ENCODE data around the gene CCER1. TPM values are rescaled to one million over a fixed set of nuclear protein-coding genes. Genes with fewer than 3 reads are reported as not detected.

The CCER1 gene
- total and polyA plus RNA-seq, 2 experiments from 2014 or later, result not detected

GRCh38 chr12:90922145-90922627 is 32.8 kb downstream of the CCER1 start:
- in situ Hi-C loops (cut with MboI), result no loop called here
- H3K9ac ChIP-seq, result no peak overlapping the region
- H3K27me3 ChIP-seq (replicated peaks; ENCODE audit: insufficient read depth), result no peaks in the 10 kb centered on the region
- no peaks in the 10 kb centered on the region for H3K79me2 ChIP-seq (ENCODE audit: insufficient read depth)
- no peak overlapping the region for H2AFZ ChIP-seq
- H3K27ac ChIP-seq, result no peak overlapping the region
- H4K20me1 ChIP-seq (ENCODE audit: insufficient read depth), result no peaks in the 10 kb centered on the region
- H3K36me3 ChIP-seq (ENCODE audit: low read depth), result no peaks in the 10 kb centered on the region
- H3K4me1 ChIP-seq (ENCODE audit: insufficient read depth), result peaks cover 12% of the 10 kb centered on the region
- TF ChIP-seq EZH2phosphoT487 (IDR thresholded peaks at IDR 0.05; ENCODE audit: insufficient read depth, low read depth) (no peak), EZH2 (IDR thresholded peaks at IDR 0.05; ENCODE audit: insufficient read depth, poor library complexity, severe bottlenecking) (no peak)
- no peaks in the 10 kb centered on the region for H3K9me3 ChIP-seq (ENCODE audit: low read depth)
- DNase-seq, result peak; percentile 65
- H3K9me2 ChIP-seq (ENCODE audit: insufficient read depth), result no peaks in the 10 kb centered on the region
- H3K4me2 ChIP-seq (ENCODE audit: unreplicated experiment), result peak overlapping the region; percentile 24
- H3K4me3 ChIP-seq, result no peak overlapping the region
- peaks cover 6% of the 10 kb centered on the region; the same call in 1 of the 2 replicates for H3F3A ChIP-seq (ENCODE audit: insufficient read depth)

GRCh38 chr12:90921536-90921935 is 33.4 kb downstream of the CCER1 start:
- Histone ChIP-seq H3K9ac (no peak overlapping the region), H3K79me2 (ENCODE audit: insufficient read depth) (no peaks in the 10 kb centered on the region), H3K4me2 (ENCODE audit: unreplicated experiment) (peak overlapping the region; percentile 24), H3K27ac (no peak overlapping the region), H3K4me3 (no peak overlapping the region), H3K9me3 (ENCODE audit: low read depth) (no peaks in the 10 kb centered on the region), H3K36me3 (ENCODE audit: low read depth) (no peaks in the 10 kb centered on the region), H3F3A (ENCODE audit: insufficient read depth) (peaks cover 6% of the 10 kb centered on the region; the same call in 1 of the 2 replicates), H2AFZ (no peak overlapping the region), H3K27me3 (replicated peaks; ENCODE audit: insufficient read depth) (no peaks in the 10 kb centered on the region), H4K20me1 (ENCODE audit: insufficient read depth) (no peaks in the 10 kb centered on the region), H3K9me2 (ENCODE audit: insufficient read depth) (no peaks in the 10 kb centered on the region), H3K4me1 (ENCODE audit: insufficient read depth) (peaks cover 12% of the 10 kb centered on the region)
- in situ Hi-C loops (cut with MboI), result no loop called here
- WGBS, 2 experiments (ENCODE audit: low coverage in 1 of 2, low lambda C conversion rate in 2 of 2, missing lambda C conversion rate in 2 of 2), result 93 to 100% methylated on average over 1 of the region's 1 CpG
- TF ChIP-seq EZH2 (IDR thresholded peaks at IDR 0.05; ENCODE audit: insufficient read depth, poor library complexity, severe bottlenecking) (no peak), EZH2phosphoT487 (IDR thresholded peaks at IDR 0.05; ENCODE audit: insufficient read depth, low read depth) (no peak)
- DNase-seq, result no peak

GRCh38 chr12:90920222-90920621 is 34.8 kb downstream of the CCER1 start:
- H3K27ac ChIP-seq, result no peak overlapping the region
- H3K27me3 ChIP-seq (replicated peaks; ENCODE audit: insufficient read depth), result no peaks in the 10 kb centered on the region
- peaks cover 12% of the 10 kb centered on the region for H3K4me1 ChIP-seq (ENCODE audit: insufficient read depth)
- no peaks in the 10 kb centered on the region for H3K79me2 ChIP-seq (ENCODE audit: insufficient read depth)
- no peak for TF ChIP-seq EZH2 (IDR thresholded peaks at IDR 0.05; ENCODE audit: insufficient read depth, poor library complexity, severe bottlenecking)
- no peaks in the 10 kb centered on the region for H4K20me1 ChIP-seq (ENCODE audit: insufficient read depth)
- no peak for DNase-seq
- H3K9me2 ChIP-seq (ENCODE audit: insufficient read depth), result no peaks in the 10 kb centered on the region
- H3K4me2 ChIP-seq (ENCODE audit: unreplicated experiment), result no peak overlapping the region
- in situ Hi-C loops (cut with MboI), result no loop called here
- H2AFZ ChIP-seq, result no peak overlapping the region
- no peaks in the 10 kb centered on the region for H3K36me3 ChIP-seq (ENCODE audit: low read depth)
- no peak overlapping the region for H3K9ac ChIP-seq
- H3K4me3 ChIP-seq, result no peak overlapping the region
- no peaks in the 10 kb centered on the region for H3K9me3 ChIP-seq (ENCODE audit: low read depth)
- peaks cover 6% of the 10 kb centered on the region; the same call in 1 of the 2 replicates for H3F3A ChIP-seq (ENCODE audit: insufficient read depth)
- WGBS, 2 experiments (ENCODE audit: low coverage in 1 of 2, low lambda C conversion rate in 2 of 2, missing lambda C conversion rate in 2 of 2), result 92 to 100% methylated on average over 1 of the region's 1 CpG

GRCh38 chr12:90917431-90917830 is 37.5 kb downstream of the CCER1 start:
- Histone ChIP-seq H2AFZ (no peak overlapping the region), H3K9ac (no peak overlapping the region), H3K4me1 (ENCODE audit: insufficient read depth) (peaks cover 9% of the 10 kb centered on the region), H3K36me3 (ENCODE audit: low read depth) (no peaks in the 10 kb centered on the region), H4K20me1 (ENCODE audit: insufficient read depth) (no peaks in the 10 kb centered on the region), H3K27me3 (replicated peaks; ENCODE audit: insufficient read depth) (no peaks in the 10 kb centered on the region), H3F3A (ENCODE audit: insufficient read depth) (peaks cover 6% of the 10 kb centered on the region; the same call in 1 of the 2 replicates), H3K4me2 (ENCODE audit: unreplicated experiment) (no peak overlapping the region), H3K27ac (no peak overlapping the region), H3K9me2 (ENCODE audit: insufficient read depth) (no peaks in the 10 kb centered on the region), H3K9me3 (ENCODE audit: low read depth) (no peaks in the 10 kb centered on the region), H3K4me3 (no peak overlapping the region), H3K79me2 (ENCODE audit: insufficient read depth) (no peaks in the 10 kb centered on the region)
- no peak for DNase-seq
- 9 to 18% methylated on average over 2 of the region's 2 CpGs for WGBS, 2 experiments (ENCODE audit: low coverage in 1 of 2, low lambda C conversion rate in 2 of 2, missing lambda C conversion rate in 2 of 2)
- TF ChIP-seq EZH2phosphoT487 (IDR thresholded peaks at IDR 0.05; ENCODE audit: insufficient read depth, low read depth) (no peak), EZH2 (IDR thresholded peaks at IDR 0.05; ENCODE audit: insufficient read depth, poor library complexity, severe bottlenecking) (no peak)
- in situ Hi-C loops (cut with MboI), result no loop called here

GRCh38 chr12:90916516-90916915 is 38.5 kb downstream of the CCER1 start:
- Histone ChIP-seq H3K4me2 (ENCODE audit: unreplicated experiment) (no peak overlapping the region), H3K79me2 (ENCODE audit: insufficient read depth) (no peaks in the 10 kb centered on the region), H3K9ac (no peak overlapping the region), H3K27ac (no peak overlapping the region), H3K9me2 (ENCODE audit: insufficient read depth) (no peaks in the 10 kb centered on the region), H3K27me3 (replicated peaks; ENCODE audit: insufficient read depth) (no peaks in the 10 kb centered on the region), H2AFZ (no peak overlapping the region), H3K4me3 (no peak overlapping the region), H3K4me1 (ENCODE audit: insufficient read depth) (peaks cover under 1% of the 10 kb centered on the region; the same call in 1 of the 2 replicates), H3K36me3 (ENCODE audit: low read depth) (no peaks in the 10 kb centered on the region), H4K20me1 (ENCODE audit: insufficient read depth) (no peaks in the 10 kb centered on the region), H3K9me3 (ENCODE audit: low read depth) (no peaks in the 10 kb centered on the region), H3F3A (ENCODE audit: insufficient read depth) (no peaks in the 10 kb centered on the region)
- TF ChIP-seq EZH2 (IDR thresholded peaks at IDR 0.05; ENCODE audit: insufficient read depth, poor library complexity, severe bottlenecking) (no peak), EZH2phosphoT487 (IDR thresholded peaks at IDR 0.05; ENCODE audit: insufficient read depth, low read depth) (no peak)
- in situ Hi-C loops (cut with MboI), result no loop called here
- no peak for DNase-seq

Data from GM23248 (cell line).